Activated CD8-positive, alpha-beta memory T cell treated with anti-CD3 and anti-CD28 coated beads, Interleukin-2, amount 50 U/mL, for 24 hours (primary cell): ENCODE data around the gene COMP.

Source experiments
- DNase-seq: peaks from one replicate; pipeline ENCODE4 v3.0.0-alpha.2; 2020; ENCODE audit errors: extremely low read depth

COMP gene

DNA sequence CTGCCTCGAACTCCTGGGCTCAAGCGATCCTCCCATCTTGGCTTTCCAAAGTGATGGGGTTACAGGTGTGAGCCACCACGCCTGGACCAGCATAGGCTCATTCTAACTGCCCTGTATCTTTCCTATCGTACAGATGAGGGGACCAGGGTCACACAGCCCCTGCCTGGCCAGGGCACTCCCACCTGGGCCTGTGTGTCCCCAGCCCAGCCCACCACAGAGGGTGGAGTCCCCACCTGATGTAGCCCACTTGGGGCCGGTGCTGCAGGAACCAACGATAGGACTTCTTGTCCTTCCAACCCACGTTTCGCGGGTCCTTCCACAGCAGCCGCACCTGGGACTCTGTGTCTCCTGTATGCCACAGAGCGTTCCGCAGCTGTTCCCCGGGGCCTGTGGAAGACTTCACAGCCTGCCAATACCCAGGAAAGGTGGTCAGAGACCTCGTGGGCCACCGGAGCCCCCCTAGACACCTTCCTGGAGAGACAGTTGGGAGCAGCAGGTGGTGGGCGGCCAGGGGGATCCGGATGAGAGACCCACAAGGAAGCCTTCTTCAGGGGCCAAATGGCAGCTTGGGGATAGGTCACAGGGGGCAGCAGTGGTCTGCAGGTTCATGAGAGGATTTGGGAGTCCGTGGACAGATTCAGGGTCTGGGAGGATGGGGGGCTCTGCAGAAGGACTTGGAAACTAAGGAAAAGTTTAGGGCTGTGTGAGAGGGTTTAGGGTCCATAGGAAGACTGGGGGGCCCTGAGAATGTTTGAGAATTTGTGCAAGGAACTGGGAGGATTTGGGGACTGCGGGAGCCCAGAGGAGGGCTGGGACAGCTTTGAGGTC lies 6.9 kb downstream of the COMP start:
- DNase-seq = no peak

DNA sequence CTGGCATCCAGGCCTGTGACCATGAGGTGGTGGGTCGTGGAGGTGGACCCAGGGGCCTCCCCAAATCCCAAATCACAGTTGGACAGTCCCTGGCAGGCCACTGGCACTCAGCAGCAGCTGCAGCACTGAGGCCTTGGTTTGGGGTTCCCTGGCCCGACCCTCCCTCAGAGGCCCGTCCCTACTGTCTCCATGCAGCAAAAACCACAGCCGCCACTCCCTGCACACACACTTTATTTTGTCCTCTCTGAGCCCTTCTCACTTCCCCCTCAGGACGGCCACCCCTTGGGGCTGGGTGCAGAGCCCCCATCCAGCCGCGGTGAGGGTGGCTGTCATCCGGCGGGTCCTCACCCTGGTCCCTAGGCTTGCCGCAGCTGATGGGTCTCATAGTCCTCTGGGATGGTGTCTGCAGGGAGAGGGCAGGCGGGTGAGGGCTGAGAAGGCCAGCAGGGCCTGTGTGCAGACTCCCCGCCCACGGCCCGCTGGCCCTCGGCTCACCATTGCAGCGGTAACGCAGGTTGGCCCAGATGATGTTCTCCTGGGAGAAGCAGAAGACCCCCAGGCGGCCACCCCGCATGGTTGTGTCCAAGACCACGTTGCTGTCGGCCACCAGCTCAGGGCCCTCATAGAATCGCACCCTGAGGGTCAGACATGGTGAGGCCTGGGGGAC lies 8.4 kb downstream of the COMP start:
- no peak for DNase-seq

DNA sequence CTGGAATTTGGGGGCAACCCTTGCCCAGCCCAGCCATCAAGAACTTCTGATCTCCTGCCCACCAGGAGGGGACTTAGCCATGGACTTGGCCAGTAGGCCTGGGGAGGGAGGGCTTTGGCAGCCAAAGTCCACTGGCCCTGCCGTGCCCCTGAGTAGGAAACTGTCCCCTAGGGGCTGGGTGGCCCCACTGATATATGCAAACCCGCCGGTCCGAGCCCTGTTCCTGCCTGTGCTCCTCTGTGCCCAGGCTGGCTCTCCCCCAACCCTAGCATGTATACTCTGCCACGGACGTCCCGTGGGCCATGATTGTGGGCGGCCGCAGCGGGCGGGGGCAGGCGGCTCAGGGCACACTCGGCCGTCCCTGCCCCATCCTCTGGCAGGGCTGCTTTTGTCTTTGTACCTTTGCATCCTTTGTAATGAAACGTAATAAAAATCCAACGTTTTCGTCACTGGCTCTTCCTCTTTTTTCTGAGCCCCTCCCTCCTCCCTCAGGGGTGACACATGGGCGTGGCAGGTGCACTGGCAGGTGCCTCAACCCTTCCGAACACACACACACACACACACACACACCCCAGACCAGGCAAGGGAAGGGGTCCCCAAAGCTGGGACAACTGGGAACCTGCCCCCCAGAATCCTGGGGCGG lies 9.1 kb downstream of the COMP start:
- DNase-seq = no peak

DNA sequence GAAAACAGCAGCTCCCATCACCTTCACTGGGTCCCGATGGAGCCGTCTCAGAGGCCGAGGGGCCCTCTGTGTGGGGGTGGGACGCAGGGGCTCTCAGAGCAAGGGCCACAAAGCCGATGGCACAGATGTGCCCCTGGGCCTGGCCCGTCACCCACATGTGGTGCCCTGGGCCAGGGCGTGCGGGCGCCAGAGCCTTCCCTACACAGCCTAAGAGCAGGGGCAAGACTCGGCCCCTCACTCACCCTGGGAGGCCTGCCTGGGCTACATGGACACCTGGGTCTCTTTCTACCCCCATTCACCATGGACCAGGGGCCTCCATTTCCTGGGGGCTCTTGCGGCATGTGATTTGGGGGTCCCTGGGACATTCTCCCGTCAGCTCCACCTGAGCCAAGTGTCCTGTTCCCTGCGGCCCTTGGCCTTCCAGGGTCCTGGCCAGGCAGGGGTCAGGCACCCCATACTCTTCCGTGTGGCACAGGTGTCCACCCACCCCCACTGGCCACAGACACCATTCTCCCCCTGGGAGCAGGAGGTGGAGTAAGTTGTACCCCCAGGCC lies 10.0 kb downstream of the COMP start:
- DNase-seq = no peak

DNA sequence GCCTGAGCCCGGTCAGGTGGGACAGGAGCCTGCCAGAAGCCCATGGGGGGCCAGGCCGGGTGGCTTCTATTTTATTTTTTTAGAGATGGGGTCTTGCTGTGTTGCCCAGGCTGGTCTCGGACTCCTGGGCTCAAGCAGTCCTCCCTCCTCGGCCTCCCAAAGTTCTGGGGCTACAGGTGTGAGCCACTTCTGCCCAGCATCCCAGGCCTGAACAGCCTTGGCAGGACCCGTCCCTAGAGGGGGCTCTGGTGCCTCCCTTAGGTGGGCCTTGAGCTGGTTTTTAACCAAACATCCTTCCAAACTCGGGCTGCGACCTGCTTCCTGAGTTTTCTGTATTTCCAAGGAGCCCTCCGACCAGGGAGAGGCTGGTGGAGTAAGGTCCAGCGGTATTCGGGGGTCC lies 10.5 kb downstream of the COMP start:
- no peak for DNase-seq

DNA sequence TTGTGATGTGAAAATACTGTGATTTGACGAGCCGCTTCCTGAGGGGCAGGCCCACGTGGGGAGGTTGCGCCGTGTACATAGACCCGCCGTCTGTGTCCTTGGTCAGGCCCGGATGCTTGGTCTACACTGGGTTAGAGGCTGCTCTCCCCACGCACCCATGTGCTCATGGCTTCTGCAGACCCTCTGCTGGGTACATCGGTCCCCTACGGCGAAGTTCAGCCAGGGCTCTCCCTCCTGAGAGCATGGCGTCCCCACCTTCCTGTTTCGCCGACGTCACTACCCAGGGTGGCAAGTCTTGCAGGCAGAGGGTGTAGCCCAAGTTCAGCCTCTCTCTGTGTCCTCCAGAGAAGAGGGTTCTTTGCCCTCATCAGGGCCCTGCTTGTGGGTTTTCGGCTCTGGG lies 11.0 kb downstream of the COMP start:
- no peak for DNase-seq

DNA sequence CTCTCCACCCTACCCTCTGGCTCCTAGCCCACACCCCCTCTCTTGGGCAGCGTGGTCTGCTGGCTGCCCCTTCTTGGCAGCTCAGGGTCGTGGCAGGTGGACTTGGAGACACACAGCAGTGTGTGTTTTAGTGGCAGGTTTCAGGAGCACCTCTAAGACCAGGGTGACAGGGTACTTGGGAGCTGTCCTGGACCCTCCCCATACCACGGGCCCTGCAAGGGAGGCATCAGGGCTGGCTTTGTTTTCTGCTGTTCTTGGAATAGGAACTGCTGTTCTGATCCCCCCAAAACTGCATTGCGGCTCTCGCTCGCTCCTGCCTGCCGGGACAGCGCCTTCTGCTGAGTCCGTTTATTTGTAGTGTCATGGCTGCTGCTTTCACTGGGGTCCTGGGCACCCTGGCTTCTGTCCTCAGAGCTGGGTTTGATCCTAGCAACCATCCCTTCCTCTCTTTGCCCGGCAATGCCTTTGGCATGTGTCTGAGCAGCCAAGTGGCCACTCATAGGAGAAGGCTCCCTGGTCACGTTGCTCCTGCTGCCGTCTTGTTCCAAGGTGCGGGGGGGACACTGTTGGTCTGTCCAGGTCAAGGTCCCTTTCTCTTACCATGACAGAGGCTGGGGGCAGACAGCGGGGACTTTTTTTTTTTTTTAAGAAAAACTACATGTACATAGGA lies 12.1 kb downstream of the COMP start:
- DNase-seq = no peak

DNA sequence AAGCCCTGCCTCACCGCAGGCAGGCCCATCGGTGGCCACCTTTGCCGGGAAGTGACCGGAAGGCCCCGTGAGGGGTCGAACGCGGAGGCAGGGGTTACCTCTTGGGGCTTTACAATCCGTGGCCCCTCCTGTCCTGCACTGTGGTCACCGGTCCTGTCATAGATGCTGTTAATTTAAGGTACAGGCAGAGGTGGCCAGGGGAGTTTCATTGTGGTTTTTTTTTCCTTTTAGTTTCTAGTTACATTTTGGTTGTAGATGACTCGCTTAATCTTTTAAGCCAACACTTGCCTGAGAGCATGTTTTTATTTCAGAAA lies 13.1 kb downstream of the COMP start:
- no peak for DNase-seq

DNA sequence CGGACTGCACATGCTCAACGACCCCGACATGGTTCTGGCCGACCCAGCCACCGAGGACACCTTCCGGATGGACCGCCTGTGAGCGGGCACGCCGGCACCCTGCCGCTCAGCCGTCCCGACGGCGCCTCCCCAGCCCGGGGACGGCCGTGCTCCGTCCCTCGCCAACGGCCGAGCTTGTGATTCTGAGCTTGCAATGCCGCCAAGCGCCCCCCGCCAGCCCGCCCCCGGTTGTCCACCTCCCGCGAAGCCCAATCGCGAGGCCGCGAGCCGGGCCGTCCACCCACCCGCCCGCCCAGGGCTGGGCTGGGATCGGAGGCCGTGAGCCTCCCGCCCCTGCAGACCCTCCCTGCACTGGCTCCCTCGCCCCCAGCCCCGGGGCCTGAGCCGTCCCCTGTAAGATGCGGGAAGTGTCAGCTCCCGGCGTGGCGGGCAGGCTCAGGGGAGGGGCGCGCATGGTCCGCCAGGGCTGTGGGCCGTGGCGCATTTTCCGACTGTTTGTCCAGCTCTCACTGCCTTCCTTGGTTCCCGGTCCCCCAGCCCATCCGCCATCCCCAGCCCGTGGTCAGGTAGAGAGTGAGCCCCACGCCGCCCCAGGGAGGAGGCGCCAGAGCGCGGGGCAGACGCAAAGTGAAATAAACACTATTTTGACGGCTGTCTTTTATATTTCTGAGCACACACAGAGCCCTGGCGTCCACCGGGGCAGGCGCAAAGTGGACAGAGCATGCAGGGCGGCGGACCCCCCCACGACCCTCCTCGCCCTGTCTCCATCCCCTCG lies 13.6 kb downstream of the COMP start:
- no peak for DNase-seq

DNA sequence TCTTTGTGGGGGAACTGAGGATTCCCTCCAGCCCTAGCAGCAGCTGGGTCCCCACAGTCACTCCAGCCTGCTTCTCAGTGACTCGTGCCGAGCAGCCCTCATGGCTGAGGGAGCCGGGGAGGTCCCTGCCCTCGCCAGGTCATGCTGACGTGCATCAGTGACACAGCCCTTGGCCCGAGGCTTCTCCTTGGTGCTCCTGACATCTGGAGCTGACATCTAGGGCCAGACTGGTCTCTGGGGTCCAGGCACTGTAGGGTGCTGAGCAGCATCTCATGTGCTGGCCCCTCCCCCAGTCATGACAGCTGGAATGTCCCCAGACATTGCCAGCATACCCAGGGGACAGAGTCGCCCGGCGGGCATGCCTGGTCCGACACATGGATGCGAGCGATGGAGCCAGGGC lies 14.4 kb downstream of the COMP start:
- no peak for DNase-seq

DNA sequence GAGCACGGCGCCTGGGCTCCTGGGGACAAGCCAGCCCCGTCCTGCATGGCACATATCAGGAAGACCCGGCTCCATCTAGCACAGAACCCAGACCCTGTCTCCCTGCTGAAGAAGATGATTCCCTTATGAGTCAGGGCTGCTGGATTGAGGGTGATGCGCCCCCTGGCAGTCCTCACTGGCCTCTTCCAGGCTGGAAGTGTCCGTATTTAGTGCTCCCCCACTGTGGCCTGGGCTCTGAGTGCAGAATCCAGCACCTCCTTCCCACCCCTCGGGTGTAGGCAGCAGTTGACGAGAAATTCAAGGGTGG lies 14.9 kb downstream of the COMP start:
- no peak for DNase-seq

DNA sequence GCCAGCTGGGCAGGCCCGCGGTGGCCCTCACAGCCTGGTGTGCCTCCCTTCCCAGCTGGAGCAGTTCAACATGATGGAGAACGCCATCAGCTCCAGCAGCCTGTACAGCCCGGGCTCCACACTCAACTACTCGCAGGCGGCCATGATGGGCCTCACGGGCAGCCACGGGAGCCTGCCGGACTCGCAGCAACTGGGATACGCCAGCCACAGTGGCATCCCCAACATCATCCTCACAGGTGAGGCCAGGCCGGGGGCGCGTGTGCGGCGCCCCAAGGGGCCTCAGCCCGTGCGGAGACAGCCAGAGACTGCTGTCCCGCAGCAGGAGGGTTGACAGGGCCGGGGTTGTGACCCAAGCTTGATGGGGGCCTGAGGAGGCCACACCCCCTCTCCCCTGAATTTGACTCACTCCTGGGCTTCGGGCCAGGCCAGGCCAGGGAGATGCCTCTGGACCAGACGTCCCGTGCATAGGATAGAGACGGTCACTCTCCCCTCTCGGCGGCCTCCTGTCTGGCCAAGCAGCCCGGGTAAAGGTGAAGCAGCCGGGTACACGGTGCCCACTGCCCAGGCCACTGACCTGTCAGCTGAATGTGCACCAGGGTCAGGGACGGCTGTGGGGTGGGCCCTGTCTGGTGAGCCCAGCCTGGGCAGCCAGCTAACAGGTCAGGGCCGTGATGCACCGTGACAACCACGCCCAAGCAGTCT lies 15.4 kb downstream of the COMP start:
- DNase-seq = no peak

DNA sequence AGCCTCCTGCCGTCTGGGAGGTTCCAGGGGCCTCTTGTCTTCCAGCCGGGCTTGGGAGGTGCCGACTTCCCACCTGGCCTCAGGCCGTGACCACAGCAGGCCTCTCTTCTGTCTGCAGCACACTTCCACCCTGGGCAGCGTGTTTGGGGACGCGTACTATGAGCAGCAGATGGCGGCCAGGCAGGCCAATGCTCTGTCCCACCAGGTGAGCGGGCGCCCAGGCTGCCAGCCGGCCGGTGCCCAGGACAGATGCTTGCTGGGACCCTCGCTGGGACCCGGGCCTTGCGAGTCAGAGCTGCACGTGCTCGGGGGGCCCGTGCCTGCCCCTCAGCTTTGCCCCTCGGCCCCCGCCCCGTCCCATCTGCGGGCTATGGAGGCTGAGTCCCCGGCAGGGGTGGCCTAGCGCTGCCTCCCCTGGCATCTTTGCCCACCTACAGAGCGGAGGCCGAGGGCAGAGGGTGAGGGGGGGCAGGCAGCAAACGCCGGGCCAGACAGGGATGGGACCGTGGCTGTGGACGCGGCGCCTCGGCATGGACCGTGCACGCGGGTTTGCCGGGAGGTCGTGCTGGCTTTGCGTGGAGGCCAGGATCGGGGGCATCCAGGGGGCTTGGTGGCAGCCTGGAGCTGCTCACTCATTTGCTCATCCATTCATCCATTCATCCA lies 16.2 kb downstream of the COMP start:
- DNase-seq = no peak

DNA sequence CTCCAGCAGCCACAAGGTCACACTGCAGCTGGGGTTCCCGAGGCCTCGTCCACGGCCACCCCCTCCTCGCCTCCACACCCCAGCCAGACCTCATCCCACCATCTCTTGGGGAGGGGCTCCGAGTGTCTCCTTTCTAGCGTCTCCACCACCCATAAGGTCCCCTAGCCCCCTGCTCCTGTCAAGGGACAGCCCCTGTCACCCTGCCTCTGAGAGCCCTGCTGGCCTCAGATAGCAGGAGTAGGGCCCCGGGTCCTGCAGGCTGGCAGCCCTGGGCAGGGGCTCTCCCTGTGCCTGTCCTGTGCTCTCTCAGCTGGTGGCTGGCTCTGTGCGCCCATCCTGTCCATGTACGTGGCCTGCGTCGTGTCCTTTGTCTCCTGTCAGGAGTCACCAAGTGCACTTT lies 17.0 kb downstream of the COMP start:
- no peak for DNase-seq

DNA sequence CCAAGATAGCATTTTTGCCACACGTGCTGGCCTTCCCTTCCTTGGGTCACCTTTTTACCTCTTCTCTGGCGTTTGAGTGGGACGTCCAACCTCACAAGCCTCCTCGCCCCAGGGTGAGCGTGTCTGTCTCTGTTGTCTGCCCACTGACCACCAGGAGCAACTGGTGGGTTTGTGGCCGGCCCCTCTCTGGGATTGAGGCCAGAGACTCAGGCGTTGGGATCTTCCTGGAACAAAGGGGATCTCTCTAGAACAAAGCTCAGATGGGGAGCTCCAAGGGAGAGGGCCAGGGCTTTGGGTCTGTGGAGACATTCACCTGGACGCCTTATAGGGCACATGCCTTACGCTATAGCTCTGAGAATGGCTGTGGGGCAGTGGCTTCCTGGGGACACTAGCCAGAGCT lies 17.4 kb downstream of the COMP start:
- DNase-seq = no peak

DNA sequence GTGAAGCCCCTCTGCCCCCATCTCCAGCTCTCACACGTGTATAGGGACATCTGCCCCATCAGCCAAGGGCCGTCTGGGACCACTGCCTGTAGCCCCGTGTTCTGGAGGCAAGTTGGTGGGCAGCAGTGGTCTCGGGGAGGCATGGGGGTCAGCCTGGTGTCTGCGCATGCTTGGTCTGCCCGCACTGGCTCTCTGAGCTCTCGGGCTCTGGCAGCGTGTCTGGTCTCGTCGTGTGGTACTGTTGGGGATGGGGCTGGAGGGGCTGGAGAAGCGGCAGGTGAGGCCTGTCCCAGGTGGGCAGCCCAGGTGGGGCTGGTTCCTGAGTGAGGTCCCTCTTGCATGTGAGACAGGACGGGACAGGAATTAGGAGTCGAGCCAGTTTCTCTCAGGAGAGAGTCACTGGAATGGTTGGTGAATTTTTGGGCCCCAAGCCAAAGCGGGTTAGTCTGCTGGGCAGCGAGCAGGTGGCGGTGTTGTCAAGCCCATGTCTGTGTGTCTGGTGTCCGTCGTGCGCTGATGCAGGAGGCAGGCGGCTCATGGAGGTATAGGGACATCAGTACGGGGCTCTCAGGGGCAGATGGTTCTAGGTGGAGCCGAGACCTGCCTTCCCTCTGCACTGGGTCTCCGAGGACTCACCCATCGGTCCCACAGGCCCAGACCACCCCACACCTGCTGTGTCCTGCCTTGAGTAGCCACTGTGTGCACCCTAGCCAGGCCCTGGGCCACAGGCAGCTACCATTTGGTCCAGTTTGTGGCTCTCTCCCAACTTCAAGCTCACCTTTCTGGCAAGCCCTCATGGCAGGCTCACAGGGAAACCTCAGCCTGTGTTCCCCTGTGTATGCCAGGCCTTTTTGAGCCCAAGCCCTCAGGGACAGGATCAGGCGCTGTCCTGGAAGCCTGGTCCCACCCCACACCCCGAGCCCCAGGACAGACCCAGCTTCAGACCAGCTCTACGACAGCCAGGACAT lies 18.2 kb downstream of the COMP start:
- no peak for DNase-seq

DNA sequence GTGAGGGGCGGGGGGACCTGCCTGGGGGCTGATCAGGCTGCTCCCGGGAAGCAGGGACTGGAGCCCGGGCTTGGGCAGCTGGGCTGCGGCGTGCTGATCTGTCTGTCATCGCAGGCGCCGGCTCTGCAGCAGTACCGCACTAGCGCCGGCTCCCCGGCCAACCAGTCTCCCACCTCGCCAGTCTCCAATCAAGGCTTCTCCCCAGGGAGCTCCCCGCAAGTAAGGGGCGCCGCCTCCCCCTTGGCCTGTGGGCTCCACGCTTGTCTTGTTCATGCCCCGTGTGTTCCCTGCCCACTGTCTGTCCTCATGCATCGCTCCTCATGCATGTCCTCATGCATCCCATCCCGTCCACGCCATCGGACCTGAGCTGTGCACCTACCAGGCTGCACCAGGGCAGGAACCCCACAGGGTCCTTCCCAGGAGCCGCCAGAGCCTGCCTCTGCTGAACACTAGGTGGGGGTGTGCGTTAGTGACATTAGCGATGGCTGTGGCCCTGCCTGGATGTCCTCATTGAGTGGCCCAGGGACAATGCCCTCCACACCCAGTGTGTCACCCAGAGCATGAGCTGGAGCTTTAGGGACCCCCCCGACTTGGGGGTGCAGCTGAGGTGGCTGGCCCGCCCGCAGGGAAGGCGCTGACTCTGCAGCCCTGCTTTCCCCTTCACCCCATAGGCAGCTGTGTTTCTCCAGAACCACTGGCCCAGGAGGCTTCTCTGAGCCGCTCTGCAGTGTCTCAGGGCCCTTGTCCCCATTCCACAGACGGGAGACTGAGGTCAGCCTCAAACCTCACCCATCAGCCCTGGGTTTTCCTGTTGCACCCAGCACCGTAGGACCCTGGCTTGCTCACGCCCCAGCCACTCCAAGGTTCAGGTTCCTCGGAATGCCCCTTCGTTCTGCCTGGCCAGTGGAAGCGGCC lies 19.5 kb downstream of the COMP start:
- no peak for DNase-seq

DNA sequence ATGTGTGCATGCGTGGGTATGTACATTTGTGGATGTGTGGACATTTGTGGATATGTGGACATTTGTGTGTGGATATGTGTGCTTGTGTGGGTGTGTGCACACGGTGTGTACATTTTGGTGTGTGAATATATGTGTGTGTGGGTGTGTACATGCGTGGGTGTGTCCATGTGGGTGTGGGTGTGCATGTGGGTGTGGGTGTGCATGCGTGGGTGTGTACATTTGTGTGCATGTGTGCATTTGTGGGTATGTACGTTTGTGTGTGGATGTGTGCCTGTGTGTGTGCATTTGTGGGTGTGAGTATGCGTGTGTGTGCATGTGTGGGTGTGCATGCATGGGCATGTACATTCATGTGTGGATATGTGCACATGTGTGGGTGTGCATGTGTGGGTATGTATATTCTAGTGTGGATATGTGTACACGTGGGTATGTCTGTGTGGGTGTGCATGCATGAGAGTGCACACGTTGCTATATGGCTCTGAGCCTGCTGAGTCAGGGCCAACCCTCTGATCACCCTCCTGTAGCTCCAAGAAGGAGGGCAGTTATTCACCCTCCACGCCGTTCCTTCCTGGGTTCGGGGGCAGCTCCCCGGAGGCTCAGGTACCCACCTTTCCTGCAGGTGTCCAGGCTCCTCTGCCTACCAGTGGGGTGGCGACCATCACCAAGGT lies 20.3 kb downstream of the COMP start:
- no peak for DNase-seq
